ENCODE measurements around the gene TMPO.
"Not testable (repeated sequence)": the region's sequence is repeated elsewhere in the genome, so short reads cannot be mapped to it uniquely, and the experiment has no call there.

Gene TMPO

DNA sequence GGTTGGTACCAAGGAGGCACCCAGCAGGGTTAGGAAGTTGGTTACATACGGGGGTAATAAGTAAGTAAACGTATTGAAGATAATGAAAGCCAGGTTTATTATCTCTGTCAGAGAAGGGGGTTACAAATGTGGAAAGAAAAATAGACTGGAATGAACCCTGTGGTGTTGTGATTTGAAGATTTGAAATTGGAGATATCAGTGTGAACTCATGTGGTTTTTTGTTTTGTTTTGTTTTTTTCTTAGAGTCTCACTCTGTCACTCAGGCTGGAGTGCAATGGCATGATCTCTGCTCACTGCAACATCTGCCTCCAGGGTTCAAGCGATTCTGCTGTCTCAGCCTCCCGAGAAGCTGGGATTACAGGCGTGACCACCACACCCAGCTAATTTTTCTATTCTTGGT lies 64.0 kb downstream of the TMPO start:
- no peak for DNase-seq

DNA sequence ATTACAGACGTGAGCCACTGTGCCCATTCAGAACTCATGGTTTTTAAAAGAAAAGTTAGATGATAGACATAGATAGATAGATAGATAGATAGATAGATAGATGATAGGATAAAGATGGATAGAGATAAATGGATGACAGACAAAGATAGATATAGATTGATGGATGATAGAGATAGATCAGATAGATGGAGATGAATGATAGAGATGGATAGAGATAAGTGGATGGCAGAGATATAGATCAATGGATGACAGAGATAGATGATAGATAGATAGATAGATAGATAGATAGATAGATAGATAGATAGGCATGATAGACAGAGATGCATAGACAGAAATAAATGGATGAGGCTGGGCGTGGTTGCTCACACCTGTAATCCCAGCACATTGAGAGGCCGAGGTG lies 64.4 kb downstream of the TMPO start:
- no peak for DNase-seq

DNA sequence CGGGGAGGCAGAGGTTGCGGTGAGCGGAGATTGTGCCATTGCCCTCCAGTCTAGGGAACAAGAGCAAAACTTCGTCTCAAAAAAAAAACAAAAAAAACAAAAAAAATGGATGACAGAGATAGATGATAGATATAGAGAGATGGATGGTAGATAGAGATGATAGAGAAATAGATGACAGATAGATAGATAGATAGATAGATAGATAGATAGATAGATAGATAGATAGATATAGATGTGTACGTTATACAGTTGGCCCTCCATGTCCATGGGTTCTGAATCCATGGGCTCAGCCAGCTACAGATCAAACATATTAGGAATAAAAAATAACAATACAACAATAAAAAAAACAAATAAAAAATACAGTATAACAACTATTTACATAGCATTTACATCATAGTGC lies 65.3 kb downstream of the TMPO start:
- DNase-seq: no peak

DNA sequence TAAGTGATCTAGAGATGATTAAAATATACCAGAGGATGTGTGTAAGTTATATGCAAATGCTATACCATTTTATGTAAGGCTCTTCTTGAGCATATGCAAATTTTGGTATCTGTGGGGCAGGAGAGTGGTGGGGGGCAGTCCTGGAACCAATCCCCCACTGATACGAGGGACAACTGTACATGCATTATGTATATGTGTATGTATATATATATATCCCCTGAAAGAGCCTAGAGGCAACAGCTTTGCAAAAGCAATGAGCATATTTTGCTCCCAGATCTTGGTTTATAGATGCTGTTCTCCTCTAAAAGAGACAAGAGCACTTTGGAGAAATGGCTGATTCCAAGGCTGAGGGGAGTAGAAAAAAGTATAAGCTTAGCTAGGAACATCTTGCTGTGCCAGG lies 65.7 kb downstream of the TMPO start:
- no peak for DNase-seq

DNA sequence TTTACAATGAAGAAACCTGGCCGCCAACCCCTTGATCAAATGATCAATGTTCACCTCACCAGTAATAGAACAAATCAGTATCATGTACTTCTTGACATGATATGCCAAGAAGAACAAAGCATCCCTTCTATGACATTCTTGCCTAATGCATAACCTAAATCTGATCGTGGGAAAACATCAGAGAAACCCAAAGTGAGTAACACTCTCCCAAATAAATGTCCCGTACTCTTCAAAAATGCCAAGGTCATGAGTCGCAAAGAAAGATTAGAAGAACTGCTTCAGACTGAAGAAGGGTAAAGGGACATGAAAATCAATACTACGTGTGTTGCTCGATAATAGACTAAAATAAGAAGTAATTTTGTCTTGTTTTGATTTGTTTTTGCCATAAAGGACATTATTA lies 66.7 kb downstream of the TMPO start:
- no peak for DNase-seq

DNA sequence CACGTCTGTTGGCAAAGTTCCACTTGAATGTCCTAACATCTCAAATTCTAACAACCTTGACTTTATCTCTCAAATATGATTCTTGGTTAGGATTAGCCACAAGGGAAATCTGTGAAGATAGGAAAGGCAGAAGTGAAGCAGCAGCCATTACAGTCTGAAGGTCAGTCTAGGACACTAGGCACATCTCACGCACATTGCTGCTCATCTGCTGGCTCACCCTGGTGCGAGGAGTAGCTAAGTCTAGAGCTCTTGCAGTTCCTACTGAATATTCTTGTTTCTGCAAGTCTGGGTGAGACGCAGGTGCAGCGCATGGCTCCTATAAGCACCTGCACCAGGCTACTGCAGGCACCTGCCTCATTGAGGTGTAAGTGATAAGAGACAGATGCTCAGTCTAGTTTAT lies 71.7 kb downstream of the TMPO start:
- no peak for DNase-seq

DNA sequence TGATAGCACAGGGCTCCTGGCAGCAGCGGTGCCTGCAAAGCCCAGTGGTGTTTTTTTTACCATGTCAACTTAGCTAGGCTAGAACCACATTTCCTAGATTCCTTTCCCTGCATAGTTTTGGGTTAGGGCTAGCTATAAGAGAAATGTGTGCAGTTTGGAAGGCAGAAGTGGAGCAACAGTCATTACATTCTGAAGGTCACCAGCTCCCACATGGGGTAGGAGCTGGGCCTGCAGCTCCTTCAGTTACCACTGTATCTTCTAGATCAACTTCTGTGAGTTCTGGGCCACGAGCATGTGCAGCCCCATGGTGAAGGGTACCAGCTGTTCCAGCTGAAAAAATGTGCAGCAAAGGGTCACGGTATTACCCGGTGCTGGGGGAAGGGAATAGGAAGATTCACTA lies 75.8 kb downstream of the TMPO start:
- DNase-seq: no peak

DNA sequence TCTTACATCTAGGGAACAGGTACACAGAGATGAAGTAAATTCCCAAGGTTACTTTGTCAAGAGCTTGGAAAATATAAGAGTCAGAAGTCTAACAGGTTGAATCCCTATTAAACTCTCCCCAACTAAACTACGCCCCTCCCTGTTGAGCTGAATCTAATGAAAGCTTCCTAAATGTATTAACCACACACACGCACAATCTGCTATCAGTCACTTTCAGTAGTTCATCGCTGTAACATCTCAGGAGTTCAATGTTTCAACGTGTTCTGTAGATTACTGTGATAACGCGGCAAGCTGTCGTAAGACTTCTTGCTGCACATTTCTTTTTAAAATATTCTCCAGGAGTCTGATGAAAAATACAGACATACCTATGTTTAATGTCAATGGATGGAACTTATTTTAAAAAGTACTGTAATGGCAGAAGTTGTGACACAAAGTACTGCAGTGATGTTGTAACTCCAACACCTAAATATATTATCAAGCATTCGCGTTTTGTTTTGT lies 77.5 kb downstream of the TMPO start:
- DNase-seq: no peak

DNA sequence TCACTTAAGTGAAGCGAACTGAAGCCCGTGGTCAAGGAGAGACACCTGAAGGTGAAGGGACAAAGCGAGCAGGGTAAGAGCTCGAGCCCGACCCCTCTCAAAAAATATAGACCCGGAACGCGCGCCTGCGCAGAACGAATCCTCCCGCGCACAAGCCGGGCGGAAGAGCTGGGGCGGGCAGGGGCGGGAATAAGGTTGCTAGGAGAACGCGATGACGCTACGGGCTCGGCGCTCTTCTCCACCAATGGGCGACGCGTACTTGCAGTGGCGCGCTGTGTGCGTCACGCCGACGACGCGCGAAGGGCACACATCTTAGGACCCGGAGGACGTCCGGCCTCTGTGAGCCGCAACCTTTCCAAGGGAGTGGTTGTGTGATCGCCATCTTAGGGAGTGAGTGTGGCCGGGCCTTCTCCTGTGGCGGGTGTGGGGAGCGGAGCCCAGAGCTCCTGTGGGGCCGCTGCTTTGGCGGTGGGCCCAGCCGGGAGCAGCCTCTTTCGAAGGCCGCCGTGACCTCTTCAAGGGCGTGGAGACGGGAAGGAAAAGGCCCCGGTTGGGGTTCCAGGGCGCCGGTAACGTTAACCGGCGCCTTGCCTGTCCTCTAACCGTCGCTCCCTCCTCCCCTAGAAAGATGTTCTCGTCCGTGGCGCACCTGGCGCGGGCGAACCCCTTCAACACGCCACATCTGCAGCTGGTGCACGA lies 78.1 kb downstream of the TMPO start, which contains the start of gene SLC25A3:
SLC25A3 (plus strand) TSS at position 336 of the 699 bp plus-strand sequence; CDS start at position 629, 293 bp downstream.
- peak; percentile 67 for DNase-seq

DNA sequence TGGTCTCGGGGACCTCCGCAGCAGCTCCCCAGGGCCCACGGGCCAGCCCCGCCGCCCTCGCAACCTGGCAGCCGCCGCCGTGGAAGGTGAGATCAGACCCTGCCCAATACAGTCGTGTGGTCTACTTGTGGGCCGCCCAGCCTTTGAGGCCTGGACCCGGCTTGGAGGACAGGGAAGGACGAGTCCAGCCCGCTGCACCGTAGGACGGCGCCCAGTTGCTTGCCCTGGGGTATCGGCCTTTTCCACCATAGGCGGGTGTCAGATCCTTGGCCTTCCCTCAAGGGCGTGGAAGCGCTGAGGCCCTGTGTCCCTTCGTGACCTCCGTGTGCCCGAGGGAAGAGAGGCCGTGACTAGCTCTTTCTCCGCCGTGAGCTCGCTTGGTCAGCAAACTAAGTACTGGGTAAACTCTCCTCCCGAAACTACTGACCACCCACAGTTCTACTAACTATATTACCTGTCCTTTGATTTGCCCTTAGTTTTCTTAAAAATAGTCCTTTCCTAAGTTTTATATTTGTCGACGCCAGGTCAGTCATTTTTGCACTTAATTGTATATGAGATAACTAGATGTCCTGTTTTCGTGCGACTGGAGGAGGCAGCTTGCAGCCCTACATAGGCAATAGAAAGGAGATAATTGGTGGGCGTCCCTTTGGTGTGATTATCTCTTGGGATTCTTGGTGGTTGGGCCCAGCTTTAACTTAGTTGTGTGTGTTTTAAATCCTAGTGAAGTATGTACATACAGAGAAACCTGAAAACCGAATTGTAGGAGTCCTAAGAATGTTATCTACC lies 78.9 kb downstream of the TMPO start:
- DNase-seq: no peak

DNA sequence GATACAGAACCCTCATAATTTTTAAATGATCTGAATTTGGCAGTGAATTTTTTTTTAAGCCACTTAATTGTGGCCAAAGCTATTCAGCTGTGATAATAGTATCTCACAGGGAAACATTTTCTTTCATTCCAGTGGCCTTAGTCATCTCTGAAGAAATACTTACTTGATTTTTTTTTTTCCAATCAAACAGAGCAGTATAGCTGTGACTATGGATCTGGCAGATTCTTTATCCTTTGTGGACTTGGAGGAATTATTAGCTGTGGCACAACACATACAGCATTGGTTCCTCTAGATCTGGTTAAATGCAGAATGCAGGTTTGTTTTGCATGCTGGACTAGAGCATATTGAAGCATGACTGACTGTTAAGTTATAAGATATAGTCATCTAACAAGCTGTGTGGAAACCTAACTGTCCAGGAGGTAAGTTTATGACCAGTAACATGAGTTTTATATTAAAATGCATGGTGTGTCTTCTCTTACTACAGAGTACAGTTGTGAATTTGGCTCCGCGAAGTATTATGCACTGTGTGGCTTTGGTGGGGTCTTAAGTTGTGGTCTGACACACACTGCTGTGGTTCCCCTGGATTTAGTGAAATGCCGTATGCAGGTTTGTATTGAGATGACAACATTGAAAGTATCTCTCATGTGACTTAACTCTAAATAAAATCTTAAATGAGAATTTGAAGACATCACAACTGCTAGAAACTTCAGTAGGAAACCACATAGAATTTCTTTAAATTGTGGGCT lies 80.0 kb downstream of the TMPO start:
- DNase-seq: no peak

DNA sequence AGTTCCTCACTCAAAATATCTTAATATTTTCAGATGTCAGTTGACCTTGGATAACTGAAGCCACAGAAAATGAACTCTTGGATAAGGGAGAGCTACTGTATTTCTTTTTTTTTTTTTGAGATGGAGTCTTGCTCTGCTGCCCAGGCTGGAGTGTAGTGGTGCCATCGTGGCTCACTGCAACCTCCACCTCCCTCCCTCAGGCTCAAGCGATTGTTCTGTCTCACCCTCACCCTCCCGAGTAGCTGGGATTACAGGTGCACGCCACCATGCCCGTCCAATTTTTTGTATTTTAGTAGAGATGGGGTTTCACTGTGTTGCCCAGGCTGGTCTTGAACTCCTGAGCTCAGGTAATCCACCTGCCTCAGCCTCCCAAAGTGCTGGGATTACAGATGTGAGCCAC lies 81.9 kb downstream of the TMPO start:
- DNase-seq: not testable (repeated sequence)
